ENCODE data around the gene CSPG5.

The CSPG5 gene

GRCh38 chr3:47586746-47587145, 8.1 kb upstream of the CSPG5 start:
- no peak for DNase-seq

- no peak for DNase-seq
Observed at GRCh38 chr3:47583320-47584075, 4.8 kb upstream of the CSPG5 start.

GRCh38 chr3:47581835-47582234, 3.2 kb upstream of the CSPG5 start:
- DNase-seq: no peak

- DNase-seq: no peak
Observed at GRCh38 chr3:47581422-47581821, 2.8 kb upstream of the CSPG5 start.

- DNase-seq: peak; percentile 19 to 48 (median 40)
Observed at GRCh38 chr3:47580481-47580880, 1.8 kb upstream of the CSPG5 start.

GRCh38 chr3:47579875-47580274, 1.2 kb upstream of the CSPG5 start:
- no peak for DNase-seq

- peak; percentile 36 to 69 (median 52) for DNase-seq
Observed at GRCh38 chr3:47578119-47578632, 489 bp downstream of the CSPG5 start.

GRCh38 chr3:47577583-47578118, 1.0 kb downstream of the CSPG5 start:
- DNase-seq: peak; percentile 32 to 57 (median 38)

GRCh38 chr3:47573190-47574172, 5.2 kb downstream of the CSPG5 start:
- no peak for DNase-seq

GRCh38 chr3:47571391-47572175, 7.1 kb downstream of the CSPG5 start:
- DNase-seq: no peak

GRCh38 chr3:47568901-47569300, 9.8 kb downstream of the CSPG5 start:
- DNase-seq: no peak

- no peak for DNase-seq
Observed at GRCh38 chr3:47567149-47567548, 11.5 kb downstream of the CSPG5 start.

GRCh38 chr3:47566667-47567066, 12.0 kb downstream of the CSPG5 start:
- no peak for DNase-seq

- no peak for DNase-seq
Observed at GRCh38 chr3:47565734-47566550, 12.7 kb downstream of the CSPG5 start.

GRCh38 chr3:47556351-47556750, 22.3 kb downstream of the CSPG5 start:
- DNase-seq: no peak

GRCh38 chr3:47554335-47554734, 24.3 kb downstream of the CSPG5 start:
- no peak for DNase-seq

GRCh38 chr3:47553407-47553806, 25.3 kb downstream of the CSPG5 start:
- no peak for DNase-seq

GRCh38 chr3:47542471-47543173, 36.0 kb downstream of the CSPG5 start:
- DNase-seq: peak; percentile 13 to 25 (median 24)

- no peak for DNase-seq
Observed at GRCh38 chr3:47541583-47542108, 37.0 kb downstream of the CSPG5 start.

GRCh38 chr3:47540281-47540680, 38.4 kb downstream of the CSPG5 start:
- no peak for DNase-seq

- DNase-seq: no peak
Observed at GRCh38 chr3:47536967-47537366, 41.7 kb downstream of the CSPG5 start.

Measured in suppressor macrophage treated with lipopolysaccharide for 1 hour (primary cell).